NOMO-1 treated with dmso at 0.1 percent for 144 hours (cell line): ENCODE data around the gene PACS1.
A peak's percentile ranks its signal among the peaks of the same experiment; 100 is the strongest.

Experiments used
- DNase-seq: peaks from one replicate; lab custom pipeline; 2025; ENCODE audit not compliant: unreplicated experiment; lab: John Stamatoyannopoulos, UW

PACS1 gene

GRCh38 chr11:66282468-66283455, 212.7 kb downstream of the PACS1 start:
- peak; percentile 95 for DNase-seq

- DNase-seq: no peak
These were observed 213.5 kb downstream of the PACS1 start for GRCh38 chr11:66283461-66284105.

- no peak for DNase-seq
These were observed 214.5 kb downstream of the PACS1 start for GRCh38 chr11:66284526-66285078.

- no peak for DNase-seq
These were observed 215.3 kb downstream of the PACS1 start for GRCh38 chr11:66285250-66285947.

GRCh38 chr11:66286699-66287098, 216.6 kb downstream of the PACS1 start:
- no peak for DNase-seq

GRCh38 chr11:66287211-66287888, 217.3 kb downstream of the PACS1 start:
- DNase-seq: no peak

GRCh38 chr11:66287889-66288670, 218.0 kb downstream of the PACS1 start:
- DNase-seq: no peak

- DNase-seq: peak; percentile 99
These were observed 218.8 kb downstream of the PACS1 start, which contains the start of gene YIF1A for GRCh38 chr11:66288671-66289547. YIF1A (minus strand) TSS chr11:66289143; CDS start chr11:66288985, 158 bp downstream.

GRCh38 chr11:66289548-66290329, 219.7 kb downstream of the PACS1 start:
- DNase-seq: peak; percentile 50

GRCh38 chr11:66290330-66290621, 220.2 kb downstream of the PACS1 start:
- no peak for DNase-seq

GRCh38 chr11:66291303-66291705, 221.2 kb downstream of the PACS1 start:
- DNase-seq: no peak

- no peak for DNase-seq
These were observed 221.9 kb downstream of the PACS1 start, which contains the start of gene TMEM151A for GRCh38 chr11:66291706-66292542. TMEM151A (plus strand) TSS chr11:66291894; CDS start chr11:66292014, 120 bp downstream.

- no peak for DNase-seq
These were observed 222.7 kb downstream of the PACS1 start for GRCh38 chr11:66292543-66293332.

- DNase-seq: no peak
These were observed 223.3 kb downstream of the PACS1 start for GRCh38 chr11:66293352-66293751.

- DNase-seq: no peak
These were observed 223.9 kb downstream of the PACS1 start for GRCh38 chr11:66293777-66294625.
